HEK293T (cell line): ENCODE data around the gene PRKAG1.

Experiments used
- ARNT ChIP-seq: fragments of 450-650 bp; IDR thresholded peaks from 2 replicates; pipeline ENCODE4 v1.6.1; 2017; ENCODE audit warnings: mild to moderate bottlenecking
- BHLHE40 ChIP-seq: fragments of 450-650 bp; IDR thresholded peaks from 2 replicates; pipeline ENCODE4 v1.6.1; 2016; ENCODE audit warnings: mild to moderate bottlenecking, moderate library complexity, borderline replicate concordance
- CTBP1 ChIP-seq: fragments of 450-650 bp; IDR thresholded peaks from 2 replicates; pipeline ENCODE4 v1.6.1; 2016; ENCODE audit warnings: borderline replicate concordance
- FOXK2 ChIP-seq: fragments of 450-650 bp; IDR thresholded peaks from 2 replicates; pipeline ENCODE4 v1.6.1; 2016; ENCODE audit warnings: mild to moderate bottlenecking
- FOXM1 ChIP-seq: fragments of 450-650 bp; IDR thresholded peaks from 2 replicates; pipeline ENCODE4 v1.6.1; 2017; ENCODE audit warnings: mild to moderate bottlenecking, borderline replicate concordance
- L3MBTL2 ChIP-seq: fragments of 450-650 bp; conservative IDR thresholded peaks from 2 replicates; pipeline ENCODE4 v1.6.1; 2016; ENCODE audit warnings: mild to moderate bottlenecking
- NFRKB ChIP-seq: fragments of 450-650 bp; IDR thresholded peaks from 2 replicates; pipeline ENCODE4 v1.6.1; 2016; ENCODE audit warnings: mild to moderate bottlenecking, moderate library complexity
- SP1 ChIP-seq: fragments of 450-650 bp; IDR thresholded peaks from 2 replicates; pipeline ENCODE4 v1.6.1; 2017
- SUZ12 ChIP-seq: fragments of 450-650 bp; IDR thresholded peaks from 2 replicates; pipeline ENCODE4 v1.6.1; 2016; ENCODE audit warnings: mild to moderate bottlenecking
- ZNF384 ChIP-seq: fragments of 450-650 bp; IDR thresholded peaks from 2 replicates; pipeline ENCODE4 v1.6.1; 2016

GRCh38 chr12:48954061-48954460 is 64.5 kb downstream of the PRKAG1 start:
- TF ChIP-seq NFRKB (no peak), SP1 (no peak), FOXK2 (no peak), BHLHE40 (no peak), SUZ12 (no peak), ZNF384 (no peak), FOXM1 (no peak), L3MBTL2 (no peak), CTBP1 (no peak), ARNT (no peak)
